Measurements from ENCODE around the gene TRAPPC14.

- TF ChIP-seq CTCF (IDR thresholded peaks at IDR 0.05 in 2 of 3, conservative IDR thresholded peaks at IDR 0.05 in 1 of 3; ENCODE audit: control insufficient read depth in 2 of 3, extremely low read depth in 1 of 3, insufficient read depth in 1 of 3, low read depth in 3 of 3, low read length in 3 of 3): no peak
- TF ChIP-seq FOS (IDR thresholded peaks at IDR 0.05; ENCODE audit: borderline replicate concordance, extremely low read depth, insufficient read length): no peak
- no peak for TF ChIP-seq SIN3A (IDR thresholded peaks at IDR 0.05; ENCODE audit: low read depth, low read length)
- TF ChIP-seq GABPA (IDR thresholded peaks at IDR 0.05; ENCODE audit: low read depth): no peak
- TF ChIP-seq FOXK2 (IDR thresholded peaks at IDR 0.05): no peak
- no peak for TF ChIP-seq NR2F1 (conservative IDR thresholded peaks at IDR 0.05)
- no peak for TF ChIP-seq EGR1 (IDR thresholded peaks at IDR 0.05; ENCODE audit: borderline replicate concordance in 1 of 2, low read depth in 2 of 2, low read length in 2 of 2)
- no peak for TF ChIP-seq PRDM15 (CRISPR knock-in tag; IDR thresholded peaks at IDR 0.05)
- no peak for TF ChIP-seq CHD1 (IDR thresholded peaks at IDR 0.05; ENCODE audit: low read depth, low read length)
- TF ChIP-seq JUNB (IDR thresholded peaks at IDR 0.05): no peak
Measured at GRCh38 chr7:100170101-100170897, 11.8 kb upstream of the TRAPPC14 start.

All from GM12878 (cell line).